Lung (tissue), 12 donors: Measurements from ENCODE around the gene FAM47E. TPM values are rescaled to one million over a fixed set of nuclear protein-coding genes. Genes with fewer than 3 reads are reported as not detected.
A peak's percentile ranks its signal among the peaks of the same experiment; 100 is the strongest.

ENCODE experiments used
- ATAC-seq: fragments of 200-7000 bp; cut with Tn5 transposase; one replicate; pipeline ENCODE4 v1.9.1; 2020; ENCODE audit warnings: moderate number of reproducible peaks; ENCODE audit not compliant: insufficient read depth, low FRiP score
- DNase-seq, 3 donors: peaks; one replicate each; pipeline ENCODE4 v3.0.0-alpha.2; 2013 to 2017
- H3K27ac ChIP-seq, 2 donors: one replicate each; pipeline ENCODE4 v1.5.1; 2013; ENCODE audit warnings: mild to moderate bottlenecking in 2 of 2, moderate library complexity in 2 of 2, control low read depth in 1 of 2, inconsistent platforms in 1 of 2, low read depth in 1 of 2, low read length in 1 of 2
- H3K27me3 ChIP-seq, 3 donors: one replicate each; pipeline ENCODE4 v1.5.1; 2013; ENCODE audit warnings: low read length in 2 of 3; ENCODE audit not compliant: control insufficient read depth in 3 of 3, insufficient read depth in 3 of 3
- H3K36me3 ChIP-seq, 4 donors: one replicate each; pipeline ENCODE4 v1.5.1; 2013; ENCODE audit warnings: low read length in 4 of 4, mild to moderate bottlenecking in 1 of 4, moderate library complexity in 1 of 4; ENCODE audit not compliant: control insufficient read depth in 4 of 4, insufficient read depth in 4 of 4
- H3K4me1 ChIP-seq, 5 donors: one replicate each; pipeline ENCODE4 v1.5.1; 2013; ENCODE audit warnings: low read length in 5 of 5, mild to moderate bottlenecking in 2 of 5, moderate library complexity in 1 of 5; ENCODE audit not compliant: control insufficient read depth in 5 of 5, insufficient read depth in 5 of 5
- H3K4me3 ChIP-seq: one replicate; pipeline ENCODE4 v1.5.1; 2013; ENCODE audit warnings: mild to moderate bottlenecking, control low read depth, moderate library complexity
- H3K9ac ChIP-seq, 2 donors: one replicate each; pipeline ENCODE4 v1.5.1; 2013; ENCODE audit warnings: low read length in 2 of 2, control low read depth in 1 of 2; ENCODE audit not compliant: insufficient read depth in 1 of 2
- H3K9me3 ChIP-seq, 4 donors: one replicate each; pipeline ENCODE4 v1.5.1; 2013; ENCODE audit warnings: low read length in 3 of 4, mild to moderate bottlenecking in 1 of 4, moderate library complexity in 1 of 4; ENCODE audit not compliant: control insufficient read depth in 4 of 4, insufficient read depth in 3 of 4
- CTCF ChIP-seq: IDR thresholded peaks from 2 replicates; pipeline ENCODE4 v1.5.1; 2012; ENCODE audit warnings: mild to moderate bottlenecking; ENCODE audit errors: control extremely low read depth, extremely low read depth
- WGBS, 2 donors: extraction: QIAGEN DNeasy Blood & Tissue Kit; methylation state at CpG; one replicate each; pipeline ENCODE4 v1.1.7; 2013; 5-methylcytosine and 5-hydroxymethylcytosine counted together
- polyA plus RNA-seq, 2 donors: library from polyadenylated mRNA; stranded (reverse); fragments of 200-250 nt; gene quantifications; one replicate each; pipeline ENCODE4 v1.2.1, GENCODE V29; 2013
- total RNA-seq, 2 donors: library from RNA; depleted of rRNA in 1 of 2; stranded (reverse); fragments of >200 nt in 1 of 2; gene quantifications; one replicate each; pipeline ENCODE4 v1.2.1, GENCODE V29; 2014 to 2021
- donor health status: control.
- donor health status: control.
- donor health status: Bipolar disorder and iron deficiency.
- donor health status: healthy.
- donor health status: DM: yes; HTN: yes; CAD: no.

Gene FAM47E
- total and polyA plus RNA-seq, 4 donors = 4.4 to 10.7 (median 7.0) TPM

DNA sequence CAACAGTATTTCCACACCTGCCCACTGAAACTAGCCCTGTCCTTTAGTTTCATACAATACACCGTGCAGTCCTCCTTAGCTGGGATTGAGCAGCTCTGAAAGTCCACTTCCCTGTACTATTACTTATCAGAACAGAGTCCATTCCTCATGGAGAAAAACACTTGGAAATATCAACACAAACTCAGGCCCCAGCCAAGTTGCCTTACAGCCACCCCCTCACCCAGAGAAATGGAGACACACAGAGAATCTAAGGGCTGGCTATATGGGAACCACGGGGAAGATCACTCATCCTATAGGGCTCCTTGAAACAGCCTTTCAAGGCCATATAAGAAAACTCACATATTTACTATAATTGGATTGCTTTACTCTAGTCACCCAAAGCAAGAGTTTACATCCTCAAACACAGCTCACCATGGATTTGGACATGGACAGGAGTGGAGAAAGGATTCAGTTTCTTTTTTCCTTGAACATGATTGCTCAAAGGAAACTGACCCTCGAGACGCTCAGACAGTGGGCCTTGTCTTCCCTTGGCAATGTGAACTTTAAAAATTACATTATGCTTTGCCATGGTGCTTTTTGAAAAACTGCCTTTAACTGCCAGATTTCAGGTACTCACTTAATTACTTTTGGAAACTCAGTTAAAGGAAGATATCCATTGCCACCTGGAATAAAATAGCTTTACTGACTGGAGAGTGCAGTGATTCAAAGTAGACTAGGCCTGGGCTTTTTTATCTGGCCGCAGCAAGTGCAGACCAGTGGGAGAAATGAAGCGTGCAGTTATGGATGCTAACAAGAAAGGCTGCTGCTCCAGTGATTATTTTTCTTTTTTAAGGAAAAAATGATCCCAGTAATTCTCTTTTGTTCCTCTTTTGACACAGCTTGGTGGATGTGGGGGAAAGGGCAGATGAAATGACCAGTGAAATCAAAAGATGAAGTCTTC, 39.5 kb upstream of the FAM47E start:
- H3K4me3 ChIP-seq = peak overlapping the region; percentile 72
- H3K4me1 ChIP-seq = peaks cover 12 to 84% (median 47%) of the 10 kb centered on the region in 5 donors
- no peaks in the 10 kb centered on the region for H3K27me3 ChIP-seq
- DNase-seq (no peak), ATAC-seq (no peak)
- peak overlapping the region; percentile 87 to 91 for H3K27ac ChIP-seq
- TF ChIP-seq CTCF = no peak
- 31 to 62% methylated on average over 6 of the region's 6 CpGs for WGBS, 2 donors
- peak overlapping the region; percentile 88 to 99 for H3K9ac ChIP-seq
- H3K9me3 ChIP-seq = no peaks in the 10 kb centered on the region
- peaks cover 0 to 3% (median 0%) of the 10 kb centered on the region in 4 donors for H3K36me3 ChIP-seq

DNA sequence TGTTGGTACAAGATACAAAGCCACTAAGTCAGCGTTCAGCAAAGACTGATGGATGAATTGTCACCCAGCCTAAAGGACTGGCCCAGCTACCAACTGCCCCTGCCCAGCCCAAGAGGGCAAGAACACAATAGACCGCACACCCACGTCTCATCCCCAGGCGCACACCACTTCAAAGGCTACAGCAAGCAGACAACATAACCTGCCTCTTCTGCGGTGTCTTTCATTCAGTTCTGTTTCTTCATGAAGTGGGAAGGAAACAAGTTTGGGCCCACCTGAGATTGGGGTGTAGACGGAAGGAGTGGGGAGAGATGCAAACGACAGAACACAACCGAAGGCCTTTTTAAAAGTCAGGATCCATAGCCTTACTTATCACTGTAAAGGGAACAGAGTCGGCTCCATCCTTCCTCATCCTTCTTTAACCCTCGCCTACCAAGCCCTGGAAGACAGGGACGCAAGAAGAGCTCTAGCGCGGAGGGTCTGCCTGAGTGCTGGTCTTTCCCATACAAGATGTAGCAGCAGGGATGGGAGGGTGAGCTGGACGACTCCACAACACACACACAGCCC, 38.6 kb upstream of the FAM47E start:
- Histone ChIP-seq H3K27me3 (no peaks in the 10 kb centered on the region), H3K27ac (peak overlapping the region; percentile 87 to 91), H3K9ac (peak overlapping the region; percentile 88 to 99), H3K36me3 (peaks cover 0 to 3% (median 0%) of the 10 kb centered on the region in 4 donors), H3K4me1 (peaks cover 10 to 79% (median 42%) of the 10 kb centered on the region in 5 donors), H3K9me3 (no peaks in the 10 kb centered on the region), H3K4me3 (peak overlapping the region; percentile 72)
- 1 to 2% methylated on average over 14 of the region's 14 CpGs for WGBS, 2 donors
- ATAC-seq = no peak
- DNase-seq = peak in 2 of 3 donors; percentile 50 to 81
- TF ChIP-seq CTCF = no peak

DNA sequence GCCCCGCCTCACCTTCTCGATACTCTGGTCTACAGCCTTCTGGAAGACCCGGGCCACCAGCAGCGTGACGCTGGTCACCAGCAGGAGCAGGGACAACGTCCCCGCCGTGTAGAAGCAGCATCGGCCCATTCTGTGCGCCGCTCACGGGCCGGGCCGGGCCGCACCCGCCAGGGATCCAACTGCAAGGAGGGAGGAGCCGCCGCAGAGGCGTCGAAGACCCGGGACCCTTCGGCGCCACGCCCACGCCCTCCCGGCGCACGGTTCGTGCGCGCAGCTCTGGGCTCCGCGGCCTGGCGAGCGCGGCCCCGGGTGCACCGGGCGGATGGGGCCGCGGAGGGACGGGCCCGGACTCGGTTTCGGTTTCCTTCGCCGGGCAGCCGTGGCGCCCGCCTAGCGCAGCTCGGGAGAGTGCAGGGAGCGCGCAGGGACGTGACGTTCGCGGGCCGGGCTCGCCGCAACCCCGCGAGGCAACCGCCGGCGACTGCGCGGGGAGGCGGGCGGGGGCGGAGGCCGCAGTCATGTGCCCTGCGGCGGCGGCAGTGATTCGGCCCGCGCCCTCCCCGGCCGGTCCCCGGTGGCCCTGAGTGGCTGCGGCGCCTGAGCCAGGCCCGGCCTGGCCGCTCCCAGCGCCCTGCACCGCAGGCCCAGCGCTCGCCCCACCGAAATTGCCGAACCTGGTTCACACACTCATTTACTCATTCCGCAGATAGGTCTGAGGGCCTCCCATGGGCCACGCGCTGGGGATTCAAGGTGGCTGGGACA, 37.9 kb upstream of the FAM47E start, which contains the start of gene SCARB2:
TSS of gene SCARB2 (minus strand) at position 410 of the 762 bp plus-strand sequence. CDS start at position 129, 281 bp downstream.
- peaks cover 0 to 3% (median 0%) of the 10 kb centered on the region in 4 donors for H3K36me3 ChIP-seq
- H3K27me3 ChIP-seq = no peaks in the 10 kb centered on the region
- H3K9ac ChIP-seq = peak within 1 kb of the TSS; percentile 94 to 99
- no peaks in the 10 kb centered on the region for H3K9me3 ChIP-seq
- 0 to 1% methylated on average over 78 to 94 of the region's 94 CpGs for WGBS, 2 donors
- peak within 1 kb of the TSS; percentile 72 for H3K4me3 ChIP-seq
- DNase-seq = peak; percentile 87 to 93 (median 88)
- TF ChIP-seq CTCF = no peak
- peak; percentile 93 for ATAC-seq
- H3K27ac ChIP-seq = peak within 1 kb of the TSS; percentile 87 to 91
- H3K4me1 ChIP-seq = peaks cover 13 to 74% (median 42%) of the 10 kb centered on the region in 5 donors
